HG02759 (cell line): ENCODE measurements around the gene CD36.

ENCODE experiments used
- ATAC-seq: cut with Tn5 transposase; IDR thresholded peaks from one replicate; pipeline ENCODE4 v1.9.1; 2021; ENCODE audit warnings: mild to moderate bottlenecking, moderate library complexity; ENCODE audit not compliant: unreplicated experiment

The CD36 gene

GRCh38 chr7:80637911-80638765 lies at the start of gene CD36:
TSS of gene CD36 (plus strand) at chr7:80638642. CDS start at chr7:80646741, 8,099 bp downstream.
- ATAC-seq = peak; percentile 78

- ATAC-seq = no peak
These were observed 48.8 kb upstream of the CD36 start for GRCh38 chr7:80589631-80590030.

GRCh38 chr7:80591654-80592053 lies 46.8 kb upstream of the CD36 start:
- no peak for ATAC-seq

GRCh38 chr7:80593869-80594586 lies 44.4 kb upstream of the CD36 start:
- no peak for ATAC-seq

- ATAC-seq = no peak
These were observed 41.4 kb upstream of the CD36 start for GRCh38 chr7:80596933-80597517.

- no peak for ATAC-seq
These were observed 40.6 kb upstream of the CD36 start for GRCh38 chr7:80597875-80598274.

GRCh38 chr7:80600046-80600445 lies 38.4 kb upstream of the CD36 start:
- ATAC-seq = no peak

GRCh38 chr7:80601999-80602398 lies 36.4 kb upstream of the CD36 start:
- ATAC-seq = no peak

GRCh38 chr7:80603940-80604339 lies 34.5 kb upstream of the CD36 start:
- no peak for ATAC-seq

- ATAC-seq = no peak
These were observed 34.0 kb upstream of the CD36 start for GRCh38 chr7:80604436-80604835.

- no peak for ATAC-seq
These were observed 31.3 kb upstream of the CD36 start for GRCh38 chr7:80607136-80607535.

- ATAC-seq = no peak
These were observed 30.1 kb upstream of the CD36 start for GRCh38 chr7:80608336-80608735.

- no peak for ATAC-seq
These were observed 28.7 kb upstream of the CD36 start for GRCh38 chr7:80609751-80610150.

GRCh38 chr7:80611353-80611752 lies 27.1 kb upstream of the CD36 start:
- no peak for ATAC-seq

GRCh38 chr7:80611779-80612178 lies 26.7 kb upstream of the CD36 start:
- ATAC-seq = no peak

- no peak for ATAC-seq
These were observed 25.6 kb upstream of the CD36 start for GRCh38 chr7:80612880-80613279.

GRCh38 chr7:80613519-80613918 lies 24.9 kb upstream of the CD36 start:
- ATAC-seq = no peak

GRCh38 chr7:80614851-80615271 lies 23.6 kb upstream of the CD36 start:
- no peak for ATAC-seq

- no peak for ATAC-seq
These were observed 20.3 kb upstream of the CD36 start for GRCh38 chr7:80618096-80618495.

- ATAC-seq = no peak
These were observed 18.7 kb upstream of the CD36 start for GRCh38 chr7:80619741-80620140.

GRCh38 chr7:80622541-80622940 lies 15.9 kb upstream of the CD36 start:
- no peak for ATAC-seq
